ENCODE data around the gene LTBP2.

DNA sequence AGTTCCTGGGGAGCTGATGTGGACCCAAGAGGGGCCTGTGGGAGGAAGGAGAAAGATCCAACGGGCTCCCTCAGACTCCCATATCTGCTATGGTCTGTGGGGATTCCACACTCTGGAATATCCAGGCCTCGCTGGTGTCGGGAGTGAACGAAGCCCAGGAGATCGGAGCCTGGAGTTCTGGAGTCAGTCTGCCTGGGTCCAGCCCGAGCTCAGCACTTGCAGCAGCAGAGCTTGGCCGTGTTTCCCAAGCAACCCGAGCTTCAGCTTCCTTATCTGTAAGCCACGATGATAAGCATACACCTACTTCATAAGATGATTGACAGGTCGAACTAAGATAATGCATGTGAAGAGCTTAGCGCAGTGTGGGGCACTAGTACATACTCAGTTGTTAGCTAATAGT lies 10.1 kb downstream of the LTBP2 start:
- TF ChIP-seq, protein P1, sequence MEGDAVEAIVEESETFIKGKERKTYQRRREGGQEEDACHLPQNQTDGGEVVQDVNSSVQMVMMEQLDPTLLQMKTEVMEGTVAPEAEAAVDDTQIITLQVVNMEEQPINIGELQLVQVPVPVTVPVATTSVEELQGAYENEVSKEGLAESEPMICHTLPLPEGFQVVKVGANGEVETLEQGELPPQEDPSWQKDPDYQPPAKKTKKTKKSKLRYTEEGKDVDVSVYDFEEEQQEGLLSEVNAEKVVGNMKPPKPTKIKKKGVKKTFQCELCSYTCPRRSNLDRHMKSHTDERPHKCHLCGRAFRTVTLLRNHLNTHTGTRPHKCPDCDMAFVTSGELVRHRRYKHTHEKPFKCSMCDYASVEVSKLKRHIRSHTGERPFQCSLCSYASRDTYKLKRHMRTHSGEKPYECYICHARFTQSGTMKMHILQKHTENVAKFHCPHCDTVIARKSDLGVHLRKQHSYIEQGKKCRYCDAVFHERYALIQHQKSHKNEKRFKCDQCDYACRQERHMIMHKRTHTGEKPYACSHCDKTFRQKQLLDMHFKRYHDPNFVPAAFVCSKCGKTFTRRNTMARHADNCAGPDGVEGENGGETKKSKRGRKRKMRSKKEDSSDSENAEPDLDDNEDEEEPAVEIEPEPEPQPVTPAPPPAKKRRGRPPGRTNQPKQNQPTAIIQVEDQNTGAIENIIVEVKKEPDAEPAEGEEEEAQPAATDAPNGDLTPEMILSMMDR (IDR thresholded peaks at IDR 0.05; ENCODE audit: insufficient read depth, low read length) = no peak
- TF ChIP-seq, protein P2, sequence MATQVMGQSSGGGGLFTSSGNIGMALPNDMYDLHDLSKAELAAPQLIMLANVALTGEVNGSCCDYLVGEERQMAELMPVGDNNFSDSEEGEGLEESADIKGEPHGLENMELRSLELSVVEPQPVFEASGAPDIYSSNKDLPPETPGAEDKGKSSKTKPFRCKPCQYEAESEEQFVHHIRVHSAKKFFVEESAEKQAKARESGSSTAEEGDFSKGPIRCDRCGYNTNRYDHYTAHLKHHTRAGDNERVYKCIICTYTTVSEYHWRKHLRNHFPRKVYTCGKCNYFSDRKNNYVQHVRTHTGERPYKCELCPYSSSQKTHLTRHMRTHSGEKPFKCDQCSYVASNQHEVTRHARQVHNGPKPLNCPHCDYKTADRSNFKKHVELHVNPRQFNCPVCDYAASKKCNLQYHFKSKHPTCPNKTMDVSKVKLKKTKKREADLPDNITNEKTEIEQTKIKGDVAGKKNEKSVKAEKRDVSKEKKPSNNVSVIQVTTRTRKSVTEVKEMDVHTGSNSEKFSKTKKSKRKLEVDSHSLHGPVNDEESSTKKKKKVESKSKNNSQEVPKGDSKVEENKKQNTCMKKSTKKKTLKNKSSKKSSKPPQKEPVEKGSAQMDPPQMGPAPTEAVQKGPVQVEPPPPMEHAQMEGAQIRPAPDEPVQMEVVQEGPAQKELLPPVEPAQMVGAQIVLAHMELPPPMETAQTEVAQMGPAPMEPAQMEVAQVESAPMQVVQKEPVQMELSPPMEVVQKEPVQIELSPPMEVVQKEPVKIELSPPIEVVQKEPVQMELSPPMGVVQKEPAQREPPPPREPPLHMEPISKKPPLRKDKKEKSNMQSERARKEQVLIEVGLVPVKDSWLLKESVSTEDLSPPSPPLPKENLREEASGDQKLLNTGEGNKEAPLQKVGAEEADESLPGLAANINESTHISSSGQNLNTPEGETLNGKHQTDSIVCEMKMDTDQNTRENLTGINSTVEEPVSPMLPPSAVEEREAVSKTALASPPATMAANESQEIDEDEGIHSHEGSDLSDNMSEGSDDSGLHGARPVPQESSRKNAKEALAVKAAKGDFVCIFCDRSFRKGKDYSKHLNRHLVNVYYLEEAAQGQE (IDR thresholded peaks at IDR 0.05; ENCODE audit: insufficient replicate concordance, low read depth) = no peak
- TF ChIP-seq SPI1 (IDR thresholded peaks at IDR 0.05; ENCODE audit: borderline replicate concordance, low read depth) (no peak), POLR2AphosphoS5 (IDR thresholded peaks at IDR 0.05; ENCODE audit: low read depth) (no peak), GABPA (IDR thresholded peaks at IDR 0.05; ENCODE audit: low read depth) (no peak)
